HEK293 (cell line): ENCODE results near the gene ENAH.
A peak's percentile ranks its signal among the peaks of the same experiment; 100 is the strongest.

Experiments
- CTCF ChIA-PET: fragments of 350-600 bp; formaldehyde crosslinking; extraction: SDS; loops from one replicate; lab custom pipeline; 2021; ENCODE audit warnings: antibody characterized with exemption; lab: Yijun Ruan, JAX
- POLR2A ChIA-PET: fragments of 300-600 bp; formaldehyde crosslinking; extraction: SDS; loops from one replicate; lab custom pipeline; 2020; ENCODE audit warnings: antibody characterized with exemption, inconsistent platforms; lab: Yijun Ruan, JAX
- H3K27ac ChIP-seq: fragments of 200-500 bp; sonication (Bioruptor generic); 2 replicates; pipeline ENCODE4 v1.5.1; 2014; ENCODE audit warnings: low read depth, low read length, control low read depth, inconsistent platforms; ENCODE audit errors: extremely low read depth
- H3K36me3 ChIP-seq, 2 experiments: fragments of 200-500 bp in 1 of 2; sonication (Bioruptor generic) in 1 of 2; 1 replicate in 1 of 2; 2 replicates in 1 of 2; pipeline ENCODE4 v1.5.1; 2014 to 2017; ENCODE audit warnings: inconsistent platforms in 2 of 2, low read length in 2 of 2; ENCODE audit not compliant: control insufficient read depth in 2 of 2, insufficient read depth in 1 of 2
- H3K4me1 ChIP-seq: fragments of 200-500 bp; sonication (Bioruptor generic); 2 replicates; pipeline ENCODE4 v1.5.1; 2014; ENCODE audit warnings: mild to moderate bottlenecking, low read length, inconsistent platforms; ENCODE audit not compliant: control insufficient read depth, insufficient read depth
- H3K4me3 ChIP-seq: 2 replicates; pipeline ENCODE4 v1.5.1; 2011; ENCODE audit warnings: low read depth, mild to moderate bottlenecking, control low read depth, low read length, moderate library complexity
- H3K9me3 ChIP-seq: fragments of 200-500 bp; sonication (Bioruptor generic); 2 replicates; pipeline ENCODE4 v1.5.1; 2014; ENCODE audit warnings: low read depth, low read length, inconsistent platforms; ENCODE audit not compliant: control insufficient read depth, insufficient read depth
- EGR2 ChIP-seq: fragments of 450-650 bp; formaldehyde crosslinking; IDR thresholded peaks from 2 replicates; pipeline ENCODE4 v1.5.1; 2016; ENCODE audit warnings: low read depth, missing biosample characterization, missing genetic modification characterization
- GLI2 ChIP-seq: fragments of 450-650 bp; formaldehyde crosslinking; IDR thresholded peaks from 2 replicates; pipeline ENCODE4; 2017; ENCODE audit warnings: missing biosample characterization, missing genetic modification characterization, low read depth, borderline replicate concordance
- PRDM1 ChIP-seq: fragments of 450-650 bp; formaldehyde crosslinking; IDR thresholded peaks from 2 replicates; pipeline ENCODE4; 2016; ENCODE audit warnings: missing biosample characterization, missing genetic modification characterization
- PRDM10 ChIP-seq: fragments of 450-650 bp; formaldehyde crosslinking; IDR thresholded peaks from 2 replicates; pipeline ENCODE4 v1.5.1; 2016; ENCODE audit warnings: missing biosample characterization, missing genetic modification characterization
- PRDM2 ChIP-seq: fragments of 450-650 bp; formaldehyde crosslinking; IDR thresholded peaks from 2 replicates; pipeline ENCODE4 v1.5.1; 2016; ENCODE audit warnings: missing biosample characterization, missing genetic modification characterization, borderline replicate concordance
- ZEB2 ChIP-seq: fragments of 450-650 bp; formaldehyde crosslinking; IDR thresholded peaks from 2 replicates; pipeline ENCODE4 v1.5.1; 2016; ENCODE audit warnings: missing biosample characterization, missing genetic modification characterization
- ZFHX2 ChIP-seq: fragments of 450-650 bp; formaldehyde crosslinking; conservative IDR thresholded peaks from 2 replicates; pipeline ENCODE4 v1.5.1; 2016; ENCODE audit warnings: missing biosample characterization, missing genetic modification characterization
- ZNF18 ChIP-seq: fragments of 450-650 bp; formaldehyde crosslinking; IDR thresholded peaks from 2 replicates; pipeline ENCODE4 v1.5.1; 2016; ENCODE audit warnings: missing biosample characterization, missing genetic modification characterization
- ZNF335 ChIP-seq: fragments of 450-650 bp; formaldehyde crosslinking; conservative IDR thresholded peaks from 2 replicates; pipeline ENCODE4 v1.5.1; 2016; ENCODE audit warnings: missing biosample characterization, missing genetic modification characterization
- ZNF510 ChIP-seq: fragments of 450-650 bp; formaldehyde crosslinking; IDR thresholded peaks from 2 replicates; pipeline ENCODE4 v1.5.1; 2018; ENCODE audit warnings: mild to moderate bottlenecking, missing genetic modification characterization, missing biosample characterization; ENCODE audit not compliant: insufficient replicate concordance
- ZNF624 ChIP-seq: fragments of 450-650 bp; formaldehyde crosslinking; IDR thresholded peaks from 2 replicates; pipeline ENCODE4 v1.5.1; 2017; ENCODE audit warnings: missing biosample characterization, missing genetic modification characterization
- ZNF704 ChIP-seq: fragments of 450-650 bp; formaldehyde crosslinking; IDR thresholded peaks from 2 replicates; pipeline ENCODE4 v1.5.1; 2016; ENCODE audit warnings: missing biosample characterization, missing genetic modification characterization

Gene ENAH

GRCh38 chr1:225580238-225581099, 72.5 kb downstream of the ENAH start (continued):
- TF ChIP-seq PRDM2, result no peak
- TF ChIP-seq PRDM10, result peak; percentile 13; the same call in 1 of the 2 replicates
- no peak for TF ChIP-seq ZNF624 (tag by site-specific recombination)
- no peak for TF ChIP-seq GLI2 (tag by site-specific recombination)
- no peak for TF ChIP-seq ZNF704 (tag by site-specific recombination)
- TF ChIP-seq EGR2 (tag by site-specific recombination), result peak; percentile 61; the same call in 1 of the 2 replicates
- TF ChIP-seq ZEB2 (tag by site-specific recombination), result peak; percentile 49; the same call in 1 of the 2 replicates
- no peak for TF ChIP-seq ZNF510 (tag by site-specific recombination)
- TF ChIP-seq ZNF335 (tag by site-specific recombination), result peak; percentile 50
- TF ChIP-seq ZFHX2 (tag by site-specific recombination), result peak; percentile 85

- POLR2A ChIA-PET, result no interaction called here
These were observed 74.5 kb downstream of the ENAH start for GRCh38 chr1:225578251-225578977.

More at GRCh38 chr1:225578251-225578977, 74.5 kb downstream of the ENAH start:
- no peaks in the 10 kb centered on the region for H3K36me3 ChIP-seq
- peaks cover 25% of the 10 kb centered on the region for H3K4me1 ChIP-seq
- CTCF ChIA-PET, result interaction anchor here (0.5 to 2.1 kb wide), 5 partner anchors 10 to 251 kb away, joined by 4 to 13 read pairs (median 5); no protein-coding TSS in a partner anchor
- no peak overlapping the region for H3K27ac ChIP-seq
- peak; percentile 76 for TF ChIP-seq ZNF18 (tag by site-specific recombination)
- 0 out of 2 replicates have a peak, but pooled peaks have one; percentile 28 for TF ChIP-seq PRDM1
- no peak for TF ChIP-seq ZFHX2 (tag by site-specific recombination)
- TF ChIP-seq, all 188 proteins: peak for 2
- no peak overlapping the region for H3K4me3 ChIP-seq
- H3K9me3 ChIP-seq, result no peaks in the 10 kb centered on the region
